HEK293 (cell line): ENCODE measurements around the gene TOP3A.

Experiments
- CTCF ChIA-PET: fragments of 350-600 bp; formaldehyde crosslinking; extraction: SDS; loops from one replicate; lab custom pipeline; 2021; ENCODE audit warnings: antibody characterized with exemption; lab: Yijun Ruan, JAX
- POLR2A ChIA-PET: fragments of 300-600 bp; formaldehyde crosslinking; extraction: SDS; loops from one replicate; lab custom pipeline; 2020; ENCODE audit warnings: antibody characterized with exemption, inconsistent platforms; lab: Yijun Ruan, JAX
- H3K27ac ChIP-seq: fragments of 200-500 bp; sonication (Bioruptor generic); 2 replicates; pipeline ENCODE4 v1.5.1; 2014; ENCODE audit warnings: low read depth, low read length, control low read depth, inconsistent platforms; ENCODE audit errors: extremely low read depth
- H3K36me3 ChIP-seq, 2 experiments: fragments of 200-500 bp in 1 of 2; sonication (Bioruptor generic) in 1 of 2; 1 replicate in 1 of 2; 2 replicates in 1 of 2; pipeline ENCODE4 v1.5.1; 2014 to 2017; ENCODE audit warnings: inconsistent platforms in 2 of 2, low read length in 2 of 2; ENCODE audit not compliant: control insufficient read depth in 2 of 2, insufficient read depth in 1 of 2
- H3K4me1 ChIP-seq: fragments of 200-500 bp; sonication (Bioruptor generic); 2 replicates; pipeline ENCODE4 v1.5.1; 2014; ENCODE audit warnings: mild to moderate bottlenecking, low read length, inconsistent platforms; ENCODE audit not compliant: control insufficient read depth, insufficient read depth
- H3K4me3 ChIP-seq: 2 replicates; pipeline ENCODE4 v1.5.1; 2011; ENCODE audit warnings: low read depth, mild to moderate bottlenecking, control low read depth, low read length, moderate library complexity
- H3K9me3 ChIP-seq: fragments of 200-500 bp; sonication (Bioruptor generic); 2 replicates; pipeline ENCODE4 v1.5.1; 2014; ENCODE audit warnings: low read depth, low read length, inconsistent platforms; ENCODE audit not compliant: control insufficient read depth, insufficient read depth
- BCL6B ChIP-seq: fragments of 450-650 bp; formaldehyde crosslinking; IDR thresholded peaks from 2 replicates; pipeline ENCODE4 v1.5.1; 2017; ENCODE audit warnings: missing biosample characterization, missing genetic modification characterization
- GLI2 ChIP-seq: fragments of 450-650 bp; formaldehyde crosslinking; IDR thresholded peaks from 2 replicates; pipeline ENCODE4; 2017; ENCODE audit warnings: missing biosample characterization, missing genetic modification characterization, low read depth, borderline replicate concordance
- KLF8 ChIP-seq: fragments of 450-650 bp; formaldehyde crosslinking; IDR thresholded peaks from 2 replicates; pipeline ENCODE4 v1.5.1; 2016; ENCODE audit warnings: missing biosample characterization, missing genetic modification characterization
- PRDM1 ChIP-seq: fragments of 450-650 bp; formaldehyde crosslinking; IDR thresholded peaks from 2 replicates; pipeline ENCODE4; 2016; ENCODE audit warnings: missing biosample characterization, missing genetic modification characterization
- SP3 ChIP-seq: fragments of 450-650 bp; formaldehyde crosslinking; IDR thresholded peaks from 2 replicates; pipeline ENCODE4 v1.5.1; 2016; ENCODE audit warnings: missing biosample characterization, missing genetic modification characterization
- YY1 ChIP-seq: fragments of 450-650 bp; formaldehyde crosslinking; IDR thresholded peaks from 2 replicates; pipeline ENCODE4 v1.5.1; 2018; ENCODE audit warnings: missing biosample characterization, missing genetic modification characterization
- ZFHX2 ChIP-seq: fragments of 450-650 bp; formaldehyde crosslinking; conservative IDR thresholded peaks from 2 replicates; pipeline ENCODE4 v1.5.1; 2016; ENCODE audit warnings: missing biosample characterization, missing genetic modification characterization
- ZNF112 ChIP-seq: fragments of 450-650 bp; formaldehyde crosslinking; IDR thresholded peaks from 2 replicates; pipeline ENCODE4 v1.5.0; 2017; ENCODE audit warnings: missing biosample characterization, missing genetic modification characterization
- ZNF148 ChIP-seq: fragments of 450-650 bp; formaldehyde crosslinking; IDR thresholded peaks from 2 replicates; pipeline ENCODE4 v1.5.0; 2017; ENCODE audit warnings: missing biosample characterization, missing genetic modification characterization, borderline replicate concordance
- ZNF155 ChIP-seq: fragments of 450-650 bp; formaldehyde crosslinking; IDR thresholded peaks from 2 replicates; pipeline ENCODE4 v1.5.1; 2016; ENCODE audit warnings: missing biosample characterization, missing genetic modification characterization
- ZNF274 ChIP-seq, 2 experiments: fragments of 200-500 bp in 1 of 2; fragments of 450-650 bp in 1 of 2; sonication (Bioruptor generic) in 1 of 2; formaldehyde crosslinking in 1 of 2; IDR thresholded peaks; 2 replicates each; pipeline versions ENCODE4 v1.5.1 to v1.6.1; 2014 to 2016; ENCODE audit warnings: borderline replicate concordance in 1 of 2, inconsistent platforms in 1 of 2, low read length in 1 of 2, missing biosample characterization in 1 of 2, missing genetic modification characterization in 1 of 2
- ZNF311 ChIP-seq: fragments of 450-650 bp; formaldehyde crosslinking; IDR thresholded peaks from 2 replicates; pipeline ENCODE4 v1.5.1; 2017; ENCODE audit warnings: missing biosample characterization, missing genetic modification characterization, borderline replicate concordance
- ZNF335 ChIP-seq: fragments of 450-650 bp; formaldehyde crosslinking; conservative IDR thresholded peaks from 2 replicates; pipeline ENCODE4 v1.5.1; 2016; ENCODE audit warnings: missing biosample characterization, missing genetic modification characterization
- ZNF473 ChIP-seq: fragments of 450-650 bp; formaldehyde crosslinking; IDR thresholded peaks from 2 replicates; pipeline ENCODE4 v1.5.1; 2017; ENCODE audit warnings: missing biosample characterization, missing genetic modification characterization
- ZNF521 ChIP-seq: fragments of 450-650 bp; formaldehyde crosslinking; IDR thresholded peaks from 2 replicates; pipeline ENCODE4 v1.5.1; 2017; ENCODE audit warnings: missing biosample characterization, mild to moderate bottlenecking, missing genetic modification characterization
- ZNF530 ChIP-seq: fragments of 450-650 bp; formaldehyde crosslinking; IDR thresholded peaks from 2 replicates; pipeline ENCODE4 v1.5.1; 2016; ENCODE audit warnings: low read depth, missing biosample characterization, missing genetic modification characterization
- ZNF580 ChIP-seq: fragments of 450-650 bp; formaldehyde crosslinking; IDR thresholded peaks from 2 replicates; pipeline ENCODE4 v1.5.1; 2016; ENCODE audit warnings: missing biosample characterization, missing genetic modification characterization
- ZNF610 ChIP-seq: fragments of 450-650 bp; formaldehyde crosslinking; IDR thresholded peaks from 2 replicates; pipeline ENCODE4 v1.5.1; 2016; ENCODE audit warnings: missing biosample characterization, missing genetic modification characterization, borderline replicate concordance
- ZNF645 ChIP-seq: fragments of 450-650 bp; formaldehyde crosslinking; IDR thresholded peaks from 2 replicates; pipeline ENCODE4; 2016; ENCODE audit warnings: missing biosample characterization, missing genetic modification characterization
- ZNF792 ChIP-seq: fragments of 450-650 bp; formaldehyde crosslinking; IDR thresholded peaks from 2 replicates; pipeline ENCODE4 v1.5.1; 2016; ENCODE audit warnings: missing biosample characterization, missing genetic modification characterization
- ZNF830 ChIP-seq: fragments of 450-650 bp; IDR thresholded peaks from 2 replicates; pipeline ENCODE4 v1.5.0; 2018; ENCODE audit warnings: missing biosample characterization, missing genetic modification characterization, low read depth, mild to moderate bottlenecking, moderate library complexity

Gene TOP3A

GRCh38 chr17:18323507-18324139 lies 8.8 kb upstream of the TOP3A start:
- peaks cover 8 to 98% of the 10 kb centered on the region in 2 experiments for H3K36me3 ChIP-seq
- H3K4me3 ChIP-seq: no peak overlapping the region
- no peak overlapping the region for H3K27ac ChIP-seq
- POLR2A ChIA-PET: interaction anchor here (1.0 kb wide), 1 partner anchor 9 kb away, joined by 3 read pairs; no protein-coding TSS in a partner anchor
- H3K9me3 ChIP-seq: no peaks in the 10 kb centered on the region
- TF ChIP-seq PRDM1 (tag by site-specific recombination) (no peak), ZNF112 (no peak), ZFHX2 (no peak), GLI2 (tag by site-specific recombination) (no peak), YY1 (tag by site-specific recombination) (no peak)
- TF ChIP-seq, all 188 proteins: peak for 0
- H3K4me1 ChIP-seq: no peaks in the 10 kb centered on the region
- CTCF ChIA-PET: interaction anchor here (0.7 to 1.0 kb wide), 2 partner anchors 10 to 150 kb away, joined by 3 to 4 read pairs; no protein-coding TSS in a partner anchor

GRCh38 chr17:18323007-18323406 lies 8.2 kb upstream of the TOP3A start:
- Histone ChIP-seq H3K4me1 (0 out of 2 replicates have a peak, but pooled peaks cover under 1% of the 10 kb centered on the region), H3K36me3 (peaks cover 8 to 93% of the 10 kb centered on the region in 2 experiments), H3K4me3 (no peak overlapping the region)
- CTCF ChIA-PET: interaction anchor here (0.7 to 1.0 kb wide), 2 partner anchors 10 to 74 kb away, joined by 3 to 4 read pairs; no protein-coding TSS in a partner anchor
- POLR2A ChIA-PET: interaction anchor here (0.9 kb wide), 1 partner anchor 8 kb away, joined by 3 read pairs; the partner anchor contains the start of genes SMCR8 and TOP3A
- TF ChIP-seq ZNF830 (no peak), ZNF521 (no peak), ZNF580 (no peak), ZNF792 (tag by site-specific recombination) (no peak), ZNF610 (no peak), ZNF335 (tag by site-specific recombination) (no peak)
- TF ChIP-seq, all 188 proteins: peak for 0
- no peaks in the 10 kb centered on the region for H3K9me3 ChIP-seq
- H3K27ac ChIP-seq: no peak overlapping the region

GRCh38 chr17:18322522-18322921 lies 7.7 kb upstream of the TOP3A start:
- TF ChIP-seq ZNF645 (tag by site-specific recombination) (no peak), ZNF530 (tag by site-specific recombination) (no peak), ZNF155 (no peak), ZNF148 (no peak), ZNF473 (no peak), ZNF274 (IDR thresholded peaks at IDR 0.05; ENCODE audit: low read length) (no peak), ZNF274 (tag by site-specific recombination; IDR thresholded peaks at IDR 0.05; ENCODE audit: borderline replicate concordance) (no peak), KLF8 (no peak), BCL6B (tag by site-specific recombination) (no peak), SP3 (tag by site-specific recombination) (no peak), ZNF580 (no peak), ZNF311 (tag by site-specific recombination) (no peak)
- Histone ChIP-seq H3K4me1 (0 out of 2 replicates have a peak, but pooled peaks cover 4% of the 10 kb centered on the region), H3K36me3 (peaks cover 8 to 94% of the 10 kb centered on the region in 2 experiments), H3K27ac (no peak overlapping the region), H3K4me3 (no peak overlapping the region), H3K9me3 (no peaks in the 10 kb centered on the region)
- POLR2A ChIA-PET: interaction anchor here (0.9 kb wide), 1 partner anchor 8 kb away, joined by 3 read pairs; the partner anchor contains the start of genes SMCR8 and TOP3A
- CTCF ChIA-PET: interaction anchor here (0.7 to 1.0 kb wide), 2 partner anchors 11 to 74 kb away, joined by 3 to 4 read pairs; no protein-coding TSS in a partner anchor
